GM19351 (cell line): ENCODE results near the gene NTN3.
"Not testable (repeated sequence)": the region's sequence is repeated elsewhere in the genome, so short reads cannot be mapped to it uniquely, and the experiment has no call there.

Experiments
- ATAC-seq: cut with Tn5 transposase; IDR thresholded peaks from one replicate; pipeline ENCODE4 v1.9.1; 2021; ENCODE audit warnings: mild to moderate bottlenecking, moderate library complexity; ENCODE audit not compliant: unreplicated experiment

The NTN3 gene

DNA sequence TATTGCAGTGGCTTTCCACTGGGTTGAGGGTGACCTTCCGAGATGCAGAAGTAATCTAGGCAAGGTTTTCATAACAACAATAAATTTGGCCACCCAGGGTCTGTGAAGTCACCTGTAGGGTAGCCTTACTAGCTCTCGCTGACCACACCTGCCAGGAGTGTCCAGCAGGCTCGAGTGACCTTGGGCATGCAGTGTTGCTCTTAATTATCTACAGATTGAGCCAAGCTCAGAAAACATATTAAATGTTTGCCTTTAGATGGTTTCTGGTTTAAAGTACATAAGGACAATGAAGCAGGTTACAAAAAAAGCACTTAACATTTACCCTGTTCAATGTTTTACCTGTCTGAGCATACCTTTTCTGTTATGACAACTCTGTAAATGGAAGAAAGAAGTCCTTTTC, 5.6 kb downstream of the NTN3 start:
- no peak for ATAC-seq

DNA sequence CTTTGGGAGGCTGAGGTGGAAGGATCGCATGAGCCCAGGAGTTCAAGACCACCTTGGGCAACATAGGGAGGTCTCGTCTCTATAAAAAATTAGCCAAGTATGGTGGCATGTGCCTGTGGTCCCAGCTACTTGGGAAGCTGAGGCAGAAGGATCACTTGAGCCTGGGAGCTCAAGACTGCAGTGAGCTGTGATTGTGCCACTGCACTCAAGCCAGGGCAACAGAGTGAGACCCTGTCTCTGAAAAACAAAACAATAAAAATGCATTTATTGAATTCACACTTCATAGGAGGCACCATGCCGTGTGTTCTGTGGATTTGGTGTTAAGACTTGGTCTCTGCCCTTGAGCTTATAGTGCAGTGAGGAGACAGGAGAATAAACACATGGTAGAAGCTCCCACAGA, 6.2 kb downstream of the NTN3 start:
- ATAC-seq = no peak

DNA sequence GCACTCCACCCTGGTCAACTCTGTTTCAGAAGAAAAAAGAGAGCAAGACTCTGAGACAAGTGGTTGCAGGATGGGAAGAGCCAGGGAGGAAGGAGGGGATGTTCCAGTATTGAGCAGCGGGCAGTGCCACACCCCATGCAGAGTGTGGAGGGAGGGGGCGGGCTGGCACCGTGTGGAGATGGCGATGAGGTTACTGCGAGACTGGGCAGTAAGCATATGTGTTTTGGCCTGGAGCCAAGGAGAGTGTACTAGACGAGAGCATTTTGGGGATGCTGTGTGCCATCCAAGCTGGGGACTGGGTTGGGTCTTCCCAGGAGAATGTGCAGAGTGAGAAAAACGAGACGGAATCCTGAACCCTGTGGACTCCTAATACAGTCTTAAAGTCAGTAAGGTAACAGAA, 7.2 kb downstream of the NTN3 start:
- ATAC-seq = no peak

GRCh38 chr16:2479996-2480395, 8.9 kb downstream of the NTN3 start:
- ATAC-seq = not testable (repeated sequence)

- ATAC-seq = no peak
Observed at GRCh38 chr16:2480948-2481347, 9.9 kb downstream of the NTN3 start.

DNA sequence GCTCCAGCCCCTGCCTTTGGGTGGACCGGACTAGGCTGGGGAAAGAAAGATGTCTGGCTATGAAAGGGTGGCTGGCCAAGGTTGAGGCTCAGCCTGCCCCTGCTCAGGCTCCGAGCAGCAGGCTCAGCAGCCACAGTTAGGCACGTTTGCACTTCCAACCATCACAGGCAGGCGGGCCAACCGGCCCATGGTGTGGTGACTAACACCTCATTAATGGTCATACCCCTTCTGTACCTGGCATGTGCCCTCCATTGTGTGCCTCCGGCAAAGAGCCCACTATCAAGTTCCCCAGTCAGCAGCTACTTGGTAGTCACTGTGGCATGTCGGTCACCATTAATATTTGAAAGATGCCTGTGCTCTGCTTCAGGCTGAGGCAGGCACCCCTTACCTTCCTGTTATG, 10.6 kb downstream of the NTN3 start:
- no peak for ATAC-seq

DNA sequence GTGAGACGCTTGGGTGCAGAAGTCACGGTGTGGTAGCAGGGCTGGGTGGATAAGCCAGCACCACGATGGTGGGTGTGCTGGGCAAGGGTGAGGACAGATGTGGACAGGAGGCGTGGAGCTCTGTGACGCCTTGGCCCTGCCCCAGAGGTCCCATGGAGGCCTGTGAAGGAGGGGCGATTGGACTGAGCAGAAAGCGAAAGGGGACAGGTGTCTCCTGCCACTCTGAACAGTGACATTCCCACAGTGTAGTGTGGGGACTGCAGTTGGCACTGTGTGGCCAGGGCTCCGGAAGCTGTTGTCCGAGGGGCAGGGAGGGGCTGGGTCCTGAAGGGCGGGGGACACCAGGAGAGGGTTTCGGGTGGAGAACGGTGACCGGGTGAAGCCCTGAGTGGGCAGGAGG, 11.2 kb downstream of the NTN3 start:
- no peak for ATAC-seq

DNA sequence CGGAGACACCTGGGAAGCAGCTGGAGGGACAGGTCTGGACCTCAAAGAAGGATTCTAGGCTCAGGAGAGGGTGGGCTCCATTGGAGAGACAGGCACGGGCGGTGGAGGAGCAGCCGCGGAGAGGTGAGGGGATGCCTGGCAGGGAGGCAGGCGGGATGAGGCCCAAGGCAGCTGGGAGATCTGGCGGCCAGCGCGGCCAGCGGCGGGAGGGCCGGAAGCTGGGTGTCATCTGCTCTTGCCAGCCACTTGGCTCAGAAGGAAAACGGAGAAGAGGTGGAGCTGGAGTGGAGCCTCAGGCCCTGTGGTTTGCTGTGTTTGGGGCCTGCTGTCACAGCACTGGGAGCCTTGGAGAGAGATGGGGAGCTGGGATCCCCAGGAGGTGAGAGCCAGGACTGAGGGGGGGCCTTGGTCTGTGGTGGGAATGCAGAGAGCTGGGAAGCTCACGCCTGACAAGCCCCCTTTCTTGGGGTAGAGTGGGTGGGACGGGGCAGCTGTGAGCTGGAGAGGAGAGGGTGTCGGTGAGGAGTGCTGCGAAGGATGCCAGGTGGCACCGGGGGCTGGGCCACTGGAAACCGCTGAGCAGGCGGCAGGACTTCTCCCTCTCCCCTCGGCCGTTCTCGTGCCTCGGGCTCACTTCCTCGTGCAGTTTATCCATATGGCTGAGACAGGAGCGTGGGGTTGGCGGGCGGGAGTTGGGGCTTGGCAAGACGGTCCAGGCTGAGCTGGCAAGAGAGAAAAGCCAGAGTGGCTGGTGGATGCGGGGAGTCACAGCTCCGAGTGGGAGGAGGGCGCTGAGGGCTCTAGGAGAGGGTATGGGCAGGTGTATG, 11.8 kb downstream of the NTN3 start:
- ATAC-seq = no peak

- ATAC-seq = no peak
Observed at GRCh38 chr16:2483939-2484897, 13.1 kb downstream of the NTN3 start.

- ATAC-seq = no peak
Observed at GRCh38 chr16:2484898-2485508, 13.9 kb downstream of the NTN3 start.

- no peak for ATAC-seq
Observed at GRCh38 chr16:2485811-2486507, 14.9 kb downstream of the NTN3 start.

DNA sequence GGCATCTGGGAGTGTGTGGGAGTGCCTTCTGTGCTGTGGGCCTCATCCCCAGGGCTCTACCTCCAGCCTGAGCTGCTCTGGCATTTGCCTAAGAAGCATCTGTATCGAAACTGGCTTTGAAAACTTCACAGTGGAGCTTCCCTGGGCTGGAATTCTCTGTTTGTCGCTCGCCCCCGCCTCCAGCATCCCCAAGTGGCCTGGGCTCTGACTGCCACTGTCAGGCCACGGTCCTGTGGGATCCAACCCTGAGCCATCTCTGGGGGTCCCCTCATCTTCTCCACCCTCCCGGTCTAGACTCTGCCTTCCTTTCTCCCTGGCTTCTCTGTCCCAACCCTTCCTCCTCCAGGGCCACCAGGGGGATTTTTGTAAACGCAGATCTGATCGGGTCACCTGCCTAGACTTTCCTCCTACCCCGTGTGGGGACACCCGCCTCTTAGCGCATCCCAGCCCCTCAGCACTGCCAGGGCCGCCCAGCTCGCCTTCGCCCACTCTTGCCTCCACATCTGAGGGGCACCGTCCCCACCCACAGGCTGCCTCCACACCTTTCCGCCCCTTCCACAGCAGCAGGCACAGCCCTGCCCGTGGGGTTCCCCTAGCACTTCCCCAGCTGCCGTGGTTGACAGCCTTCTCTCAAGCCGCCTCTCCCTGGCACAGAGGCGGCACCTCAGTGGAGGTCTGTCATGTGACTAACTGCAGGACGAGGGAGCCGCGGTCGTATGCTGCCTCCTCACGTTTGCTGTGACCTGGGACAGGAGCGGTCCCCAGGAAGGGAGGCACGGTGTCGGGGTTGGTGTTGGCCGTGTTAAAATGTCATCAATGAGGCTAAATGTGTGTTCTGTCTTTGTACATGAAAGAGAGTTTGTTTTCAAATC, 15.8 kb downstream of the NTN3 start:
- ATAC-seq = no peak

GRCh38 chr16:2487517-2487842, 16.4 kb downstream of the NTN3 start:
- ATAC-seq = no peak

DNA sequence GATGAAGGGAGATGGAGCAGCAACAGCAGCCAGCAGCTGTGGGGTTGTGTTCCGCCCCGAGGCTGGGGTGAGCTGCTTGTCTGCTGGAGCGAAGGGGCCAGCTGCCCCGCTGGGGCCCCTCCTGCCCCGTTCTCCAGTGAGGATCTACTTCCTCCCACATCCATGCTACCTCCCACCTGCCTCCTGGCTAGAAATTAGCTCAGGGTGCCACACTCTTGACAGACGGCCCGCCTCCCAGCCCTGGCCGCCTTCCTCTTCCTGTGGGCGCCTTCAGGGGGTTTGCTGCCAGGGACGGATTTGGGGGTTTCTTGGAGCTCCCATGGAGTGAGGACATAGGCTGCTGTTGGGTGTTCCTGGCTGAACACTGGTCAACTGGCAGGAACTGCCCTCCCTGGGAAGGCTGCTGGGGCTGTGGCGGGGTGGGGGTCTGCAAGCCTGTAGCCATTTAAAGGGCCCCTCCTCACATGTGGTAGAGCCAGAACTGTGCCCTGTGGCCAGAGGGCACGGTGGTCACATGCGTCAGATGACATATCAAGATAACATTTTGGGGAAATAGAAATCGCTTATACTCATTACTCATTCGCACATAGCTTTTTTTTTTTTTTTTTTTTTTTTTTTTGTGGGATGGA, 16.9 kb downstream of the NTN3 start:
- ATAC-seq = no peak

DNA sequence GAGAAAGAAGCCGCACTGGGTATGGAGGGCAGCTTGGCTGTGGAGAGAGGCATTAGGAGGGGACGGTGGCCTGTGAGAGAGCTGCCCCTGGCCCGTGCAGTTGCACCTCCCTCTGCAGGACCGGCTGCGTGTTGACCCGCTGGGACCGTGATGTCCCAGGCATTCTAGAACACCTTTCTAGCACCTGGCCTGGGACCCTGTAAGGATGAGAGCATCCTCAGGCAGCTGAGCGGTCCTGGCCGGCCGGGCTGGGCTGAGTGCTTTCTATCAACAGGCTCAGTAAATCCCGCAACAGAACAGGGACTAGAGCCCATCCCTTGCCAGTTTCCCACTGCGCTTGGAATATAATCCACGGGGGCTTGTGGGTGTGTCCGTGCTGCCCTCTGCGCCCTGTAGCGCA, 18.5 kb downstream of the NTN3 start:
- no peak for ATAC-seq

DNA sequence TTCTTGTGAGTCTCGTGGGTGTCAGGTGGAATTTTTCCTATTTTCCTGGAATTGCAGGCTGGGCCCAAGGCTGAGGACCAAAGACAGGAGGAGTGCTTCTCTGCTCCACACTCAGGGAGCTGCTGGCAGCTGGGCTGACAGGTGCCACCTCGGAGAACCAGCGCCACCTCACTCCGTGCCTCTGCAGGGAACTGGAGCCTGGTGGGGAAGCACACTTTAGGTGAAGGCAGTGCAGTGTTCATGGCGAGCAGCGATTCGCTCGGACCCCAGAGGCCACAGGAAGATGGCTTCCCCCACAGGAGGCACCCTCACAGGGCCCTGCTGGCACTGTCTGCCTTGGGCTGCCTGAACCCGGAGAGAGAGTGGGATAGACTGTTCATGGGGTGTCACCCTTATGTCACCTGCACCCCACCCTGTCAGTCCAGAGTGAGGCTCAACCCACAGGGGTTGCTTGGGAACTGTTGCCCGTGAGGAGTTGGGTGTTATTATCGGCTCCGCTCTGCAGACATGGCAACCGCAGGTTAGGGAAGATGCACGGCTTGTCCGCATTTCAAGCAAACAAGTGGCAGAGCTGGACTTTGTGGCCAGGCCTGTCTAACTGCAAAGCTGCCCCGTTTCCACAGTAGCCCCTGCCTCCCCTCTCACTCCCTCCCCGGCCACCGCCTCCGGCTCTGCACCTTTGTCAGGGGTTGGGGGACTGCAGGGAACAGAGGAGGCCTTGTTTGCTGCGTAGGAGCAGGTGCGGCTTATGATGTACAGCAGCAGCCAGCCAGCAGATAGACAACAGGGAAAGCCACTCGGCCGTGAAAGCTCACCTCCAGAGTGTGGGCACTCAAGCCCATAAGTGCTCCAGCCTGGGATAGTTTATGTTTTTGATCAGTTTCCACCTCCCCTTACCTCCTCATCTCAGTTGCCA, 19.4 kb downstream of the NTN3 start:
- ATAC-seq = no peak

DNA sequence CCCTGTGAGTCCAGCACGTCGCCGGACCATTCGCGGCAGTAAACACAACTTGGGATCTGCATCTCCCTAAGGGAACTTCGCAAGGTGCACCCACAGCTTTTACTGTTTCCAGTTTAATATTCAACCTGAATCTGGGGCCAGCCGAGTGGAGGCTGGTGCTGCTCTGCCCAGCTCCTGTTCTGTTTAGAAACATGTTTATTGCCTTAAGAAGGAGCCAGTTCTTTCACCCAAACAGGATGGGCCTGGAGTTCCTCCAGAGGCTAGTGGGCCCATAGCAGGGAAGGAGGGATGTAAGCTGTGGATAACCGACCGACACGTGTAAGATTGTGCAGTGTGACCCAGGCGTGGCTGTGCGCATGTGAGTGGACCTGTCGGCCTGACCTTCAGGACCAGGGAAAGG, 21.2 kb downstream of the NTN3 start:
- ATAC-seq = no peak

DNA sequence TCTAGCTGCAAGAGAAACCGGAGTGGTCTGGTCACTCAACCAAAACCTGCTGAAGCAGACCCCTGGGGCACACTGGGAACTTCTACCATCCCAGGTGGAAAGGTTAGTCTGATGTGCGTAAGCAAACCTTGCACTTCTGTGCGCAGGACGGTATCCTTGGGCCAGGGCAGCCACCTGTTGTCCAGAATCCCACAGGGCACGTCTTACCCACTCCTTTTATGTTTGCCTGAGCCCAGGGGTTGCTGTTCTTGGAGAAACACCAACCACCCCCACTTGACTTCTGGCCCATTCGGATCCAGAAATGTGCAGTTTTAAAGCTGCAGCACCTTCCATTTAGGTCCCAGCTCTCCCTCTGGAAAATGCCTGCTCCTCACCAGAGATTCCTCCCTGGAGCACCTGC, 22.5 kb downstream of the NTN3 start:
- ATAC-seq = no peak

GRCh38 chr16:2494616-2495015, 23.5 kb downstream of the NTN3 start:
- ATAC-seq = no peak
